ENCODE data around the gene DNAL1. TPM values are rescaled to one million over a fixed set of nuclear protein-coding genes. Genes with fewer than 3 reads are reported as not detected.

The DNAL1 gene
- total RNA-seq, 4 donors from 2014 or later = 7.5 to 21.0 (median 9.8) TPM

GRCh38 chr14:73685328-73685727 is 40.5 kb downstream of the DNAL1 start:
- Histone ChIP-seq H3K27me3 (no peaks in the 10 kb centered on the region), H3K27ac (no peak overlapping the region), H3K36me3 (peaks cover 0 to 43% (median 3%) of the 10 kb centered on the region in 3 donors), H3K4me3 (no peak overlapping the region), H3K4me1 (no peaks in the 10 kb centered on the region), H3K9me3 (no peaks in the 10 kb centered on the region)
- TF ChIP-seq EP300 (IDR thresholded peaks at IDR 0.05) = no peak
- TF ChIP-seq CTCF (IDR thresholded peaks at IDR 0.05) = no peak
- TF ChIP-seq POLR2A (IDR thresholded peaks at IDR 0.05) = no peak
- DNase-seq (ENCODE audit: low spot score in 2 of 2) = no peak
- 89 to 96% methylated on average over 9 of the region's 9 CpGs for WGBS, 2 donors

DNA sequence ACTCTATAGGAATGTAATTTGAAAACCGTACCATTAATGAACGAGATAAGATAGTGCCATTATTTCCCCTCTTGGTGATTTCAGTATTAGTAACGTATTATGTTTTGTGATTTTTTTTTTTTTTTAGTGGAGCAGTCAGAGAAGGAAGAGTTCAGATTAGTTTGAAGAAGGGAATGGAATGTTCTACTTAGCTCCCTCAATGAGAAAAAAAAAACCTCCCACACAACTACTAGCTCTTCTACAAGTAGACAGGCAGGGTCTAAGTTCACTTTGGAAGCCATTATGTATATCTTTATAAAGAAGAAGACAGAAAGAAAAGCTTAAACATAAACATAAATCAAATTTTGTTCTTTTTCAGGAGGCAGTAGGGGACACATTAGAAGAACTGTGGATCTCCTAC is 42.1 kb downstream of the DNAL1 start:
- H3K9me3 ChIP-seq = no peaks in the 10 kb centered on the region
- peak overlapping the region in 1 of 4 donors; percentile 20 for H3K27ac ChIP-seq
- no peaks in the 10 kb centered on the region for H3K27me3 ChIP-seq
- H3K36me3 ChIP-seq = peaks cover 0 to 59% (median 5%) of the 10 kb centered on the region in 3 donors
- WGBS, 2 donors = 75 to 82% methylated on average over 3 of the region's 3 CpGs
- H3K4me3 ChIP-seq = no peak overlapping the region
- no peak for DNase-seq (ENCODE audit: low spot score in 2 of 2)
- TF ChIP-seq CTCF (IDR thresholded peaks at IDR 0.05) = no peak
- no peak for TF ChIP-seq POLR2A (IDR thresholded peaks at IDR 0.05)
- no peak for TF ChIP-seq EP300 (IDR thresholded peaks at IDR 0.05)
- no peaks in the 10 kb centered on the region for H3K4me1 ChIP-seq

DNA sequence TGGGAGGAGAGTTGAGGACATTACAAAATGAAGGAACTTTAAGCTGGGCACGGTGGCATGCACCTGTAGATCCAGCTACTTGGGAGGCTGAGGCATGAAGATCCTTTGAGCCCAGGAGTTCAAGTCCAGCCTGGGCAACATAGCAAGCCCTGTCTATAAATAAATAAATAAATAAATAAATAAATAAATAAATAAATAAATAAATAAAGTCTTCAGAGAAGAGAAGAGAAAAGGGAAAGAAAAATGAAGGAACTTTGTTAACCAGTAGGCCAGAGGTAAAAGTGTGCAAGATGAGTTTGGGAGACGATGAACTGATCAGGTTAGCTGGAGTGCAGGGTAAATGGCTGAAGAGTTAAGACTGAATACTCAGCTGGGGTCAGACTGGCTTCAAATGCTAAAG is 49.3 kb downstream of the DNAL1 start:
- DNase-seq (ENCODE audit: low spot score in 2 of 2) = no peak
- WGBS, 2 donors = 95 to 100% methylated on average over 2 of the region's 2 CpGs
- H3K4me1 ChIP-seq = no peaks in the 10 kb centered on the region
- peaks cover 0 to 62% (median 5%) of the 10 kb centered on the region in 3 donors for H3K36me3 ChIP-seq
- no peak for TF ChIP-seq EP300 (IDR thresholded peaks at IDR 0.05)
- no peak for TF ChIP-seq CTCF (IDR thresholded peaks at IDR 0.05)
- TF ChIP-seq POLR2A (IDR thresholded peaks at IDR 0.05) = no peak
- peaks cover 0 to 2% of the 10 kb centered on the region in 2 donors for H3K27me3 ChIP-seq
- no peaks in the 10 kb centered on the region for H3K9me3 ChIP-seq
- no peak overlapping the region for H3K4me3 ChIP-seq
- H3K27ac ChIP-seq = no peak overlapping the region

DNA sequence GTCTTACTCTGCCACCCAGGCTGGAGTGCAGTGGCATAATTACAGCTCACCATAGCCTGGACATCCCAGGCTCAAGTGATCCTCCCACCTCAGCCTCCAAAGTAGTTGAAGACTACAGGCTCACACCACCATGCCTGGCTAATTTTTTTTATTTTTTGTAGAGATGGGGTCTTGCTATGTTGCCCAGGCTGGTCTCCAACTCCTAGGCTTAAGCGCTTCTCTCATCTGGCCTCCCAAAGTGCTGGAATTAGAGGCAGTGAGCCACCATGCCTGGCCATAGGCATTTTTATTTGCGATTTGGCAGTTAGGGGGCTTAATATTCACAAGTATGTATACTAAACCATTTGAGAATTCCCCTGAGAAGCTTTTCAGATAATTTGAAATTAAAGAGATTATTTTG is 50.3 kb downstream of the DNAL1 start:
- Histone ChIP-seq H3K36me3 (peaks cover 0 to 56% (median 4%) of the 10 kb centered on the region in 3 donors), H3K4me1 (no peaks in the 10 kb centered on the region), H3K9me3 (no peaks in the 10 kb centered on the region), H3K4me3 (no peak overlapping the region), H3K27ac (no peak overlapping the region), H3K27me3 (peaks cover 0 to 2% of the 10 kb centered on the region in 2 donors)
- 91 to 100% methylated on average over 2 of the region's 2 CpGs for WGBS, 2 donors
- no peak for DNase-seq (ENCODE audit: low spot score in 2 of 2)
- no peak for TF ChIP-seq EP300 (IDR thresholded peaks at IDR 0.05)
- no peak for TF ChIP-seq POLR2A (IDR thresholded peaks at IDR 0.05)
- TF ChIP-seq CTCF (IDR thresholded peaks at IDR 0.05) = no peak

DNA sequence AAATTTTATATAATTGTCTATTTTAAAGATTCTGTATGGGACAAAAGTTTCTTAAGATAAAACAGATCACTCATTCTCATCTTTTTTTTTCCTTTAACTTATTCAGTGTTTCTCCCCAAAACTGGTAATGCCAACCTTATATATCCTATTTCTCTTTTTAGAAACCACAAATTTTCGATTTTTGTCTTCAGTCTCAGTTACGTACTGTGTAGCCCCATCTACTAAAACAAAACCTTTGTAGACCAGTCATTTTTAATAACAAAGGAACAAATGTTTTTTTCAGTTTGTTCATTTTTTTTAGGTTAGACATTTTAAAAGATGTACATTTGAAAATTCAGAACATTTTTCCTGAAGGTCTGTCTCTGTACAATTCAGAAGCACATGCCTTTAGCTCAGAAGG is 51.2 kb downstream of the DNAL1 start:
- TF ChIP-seq POLR2A (IDR thresholded peaks at IDR 0.05) (no peak), CTCF (IDR thresholded peaks at IDR 0.05) (no peak), EP300 (IDR thresholded peaks at IDR 0.05) (no peak)
- Histone ChIP-seq H3K4me1 (no peaks in the 10 kb centered on the region), H3K9me3 (no peaks in the 10 kb centered on the region), H3K27ac (no peak overlapping the region), H3K36me3 (peaks cover 0 to 46% (median 0%) of the 10 kb centered on the region in 3 donors), H3K4me3 (no peak overlapping the region), H3K27me3 (peaks cover 0 to 2% of the 10 kb centered on the region in 2 donors)
- DNase-seq (ENCODE audit: low spot score in 2 of 2) = no peak
- WGBS, 2 donors = 91 to 92% methylated on average over 2 of the region's 2 CpGs
